ENCODE results near the gene BCAS1.
A peak's percentile ranks its signal among the peaks of the same experiment; 100 is the strongest.

Gene BCAS1

GRCh38 chr20:53896041-53896440, 174.4 kb downstream of the BCAS1 start:
- Histone ChIP-seq H2AFZ (ENCODE audit: low read length) (no peak overlapping the region), H3K27ac (ENCODE audit: low read length) (no peak overlapping the region), H4K20me1 (ENCODE audit: insufficient read depth, low read length) (no peaks in the 10 kb centered on the region), H3K9me2 (replicated peaks; ENCODE audit: insufficient read depth, low read length) (no peaks in the 10 kb centered on the region), H3K36me3 (replicated peaks; ENCODE audit: insufficient read depth, low read length) (no peaks in the 10 kb centered on the region), H3K4me3 (ENCODE audit: low read length) (no peak overlapping the region), H3K27me3 (replicated peaks; ENCODE audit: insufficient read depth, low read length) (no peaks in the 10 kb centered on the region), H3F3A (ENCODE audit: insufficient read depth, low read length) (peaks cover 18% of the 10 kb centered on the region), H3K79me2 (ENCODE audit: low read length) (no peaks in the 10 kb centered on the region), H3K4me1 (ENCODE audit: low read length) (peaks cover 26% of the 10 kb centered on the region), H3K4me2 (ENCODE audit: low read depth, low read length) (no peak overlapping the region), H3K9ac (ENCODE audit: low read length) (no peak overlapping the region), H3K9me3 (replicated peaks; ENCODE audit: insufficient read depth, low read length) (no peaks in the 10 kb centered on the region)
- no peak for TF ChIP-seq EZH2 (optimal IDR thresholded peaks at IDR 0.05; ENCODE audit: low read depth, low read length)
- no peak for TF ChIP-seq EZH2phosphoT487 (IDR thresholded peaks at IDR 0.05; ENCODE audit: low read length)
- TF ChIP-seq, protein P1, sequence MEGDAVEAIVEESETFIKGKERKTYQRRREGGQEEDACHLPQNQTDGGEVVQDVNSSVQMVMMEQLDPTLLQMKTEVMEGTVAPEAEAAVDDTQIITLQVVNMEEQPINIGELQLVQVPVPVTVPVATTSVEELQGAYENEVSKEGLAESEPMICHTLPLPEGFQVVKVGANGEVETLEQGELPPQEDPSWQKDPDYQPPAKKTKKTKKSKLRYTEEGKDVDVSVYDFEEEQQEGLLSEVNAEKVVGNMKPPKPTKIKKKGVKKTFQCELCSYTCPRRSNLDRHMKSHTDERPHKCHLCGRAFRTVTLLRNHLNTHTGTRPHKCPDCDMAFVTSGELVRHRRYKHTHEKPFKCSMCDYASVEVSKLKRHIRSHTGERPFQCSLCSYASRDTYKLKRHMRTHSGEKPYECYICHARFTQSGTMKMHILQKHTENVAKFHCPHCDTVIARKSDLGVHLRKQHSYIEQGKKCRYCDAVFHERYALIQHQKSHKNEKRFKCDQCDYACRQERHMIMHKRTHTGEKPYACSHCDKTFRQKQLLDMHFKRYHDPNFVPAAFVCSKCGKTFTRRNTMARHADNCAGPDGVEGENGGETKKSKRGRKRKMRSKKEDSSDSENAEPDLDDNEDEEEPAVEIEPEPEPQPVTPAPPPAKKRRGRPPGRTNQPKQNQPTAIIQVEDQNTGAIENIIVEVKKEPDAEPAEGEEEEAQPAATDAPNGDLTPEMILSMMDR (IDR thresholded peaks at IDR 0.05; ENCODE audit: low read length) = no peak
- DNase-seq = no peak

GRCh38 chr20:53895385-53895755, 175.0 kb downstream of the BCAS1 start:
- peaks cover 24% of the 10 kb centered on the region for H3K4me1 ChIP-seq (ENCODE audit: low read length)
- H2AFZ ChIP-seq (ENCODE audit: low read length) = 0 out of 2 replicates have a peak overlapping the region, but pooled peaks have one; percentile 2
- peaks cover 18% of the 10 kb centered on the region for H3F3A ChIP-seq (ENCODE audit: insufficient read depth, low read length)
- no peak overlapping the region for H3K4me2 ChIP-seq (ENCODE audit: low read depth, low read length)
- H3K4me3 ChIP-seq (ENCODE audit: low read length) = no peak overlapping the region
- H3K9me2 ChIP-seq (replicated peaks; ENCODE audit: insufficient read depth, low read length) = no peaks in the 10 kb centered on the region
- DNase-seq = no peak
- no peaks in the 10 kb centered on the region for H3K79me2 ChIP-seq (ENCODE audit: low read length)
- TF ChIP-seq, protein P1 (IDR thresholded peaks at IDR 0.05; ENCODE audit: low read length) = no peak
- TF ChIP-seq EZH2 (optimal IDR thresholded peaks at IDR 0.05; ENCODE audit: low read depth, low read length) = no peak
- TF ChIP-seq EZH2phosphoT487 (IDR thresholded peaks at IDR 0.05; ENCODE audit: low read length) = no peak
- H4K20me1 ChIP-seq (ENCODE audit: insufficient read depth, low read length) = no peaks in the 10 kb centered on the region
- H3K9ac ChIP-seq (ENCODE audit: low read length) = no peak overlapping the region
- no peaks in the 10 kb centered on the region for H3K36me3 ChIP-seq (replicated peaks; ENCODE audit: insufficient read depth, low read length)
- no peaks in the 10 kb centered on the region for H3K9me3 ChIP-seq (replicated peaks; ENCODE audit: insufficient read depth, low read length)
- no peaks in the 10 kb centered on the region for H3K27me3 ChIP-seq (replicated peaks; ENCODE audit: insufficient read depth, low read length)
- H3K27ac ChIP-seq (ENCODE audit: low read length) = no peak overlapping the region

GRCh38 chr20:53894707-53895384, 175.5 kb downstream of the BCAS1 start:
- H3K27me3 ChIP-seq (replicated peaks; ENCODE audit: insufficient read depth, low read length) = no peaks in the 10 kb centered on the region
- no peak overlapping the region for H3K9ac ChIP-seq (ENCODE audit: low read length)
- 0 out of 2 replicates have a peak overlapping the region, but pooled peaks have one; percentile 2 for H2AFZ ChIP-seq (ENCODE audit: low read length)
- no peak overlapping the region for H3K4me3 ChIP-seq (ENCODE audit: low read length)
- no peak overlapping the region for H3K4me2 ChIP-seq (ENCODE audit: low read depth, low read length)
- H3K9me2 ChIP-seq (replicated peaks; ENCODE audit: insufficient read depth, low read length) = no peaks in the 10 kb centered on the region
- H3K79me2 ChIP-seq (ENCODE audit: low read length) = no peaks in the 10 kb centered on the region
- peaks cover 18% of the 10 kb centered on the region for H3K4me1 ChIP-seq (ENCODE audit: low read length)
- peaks cover 15% of the 10 kb centered on the region for H3F3A ChIP-seq (ENCODE audit: insufficient read depth, low read length)
- no peak for TF ChIP-seq EZH2 (optimal IDR thresholded peaks at IDR 0.05; ENCODE audit: low read depth, low read length)
- TF ChIP-seq, protein P1 (IDR thresholded peaks at IDR 0.05; ENCODE audit: low read length) = no peak
- TF ChIP-seq EZH2phosphoT487 (IDR thresholded peaks at IDR 0.05; ENCODE audit: low read length) = no peak
- no peaks in the 10 kb centered on the region for H4K20me1 ChIP-seq (ENCODE audit: insufficient read depth, low read length)
- no peak for DNase-seq
- no peak overlapping the region for H3K27ac ChIP-seq (ENCODE audit: low read length)
- H3K36me3 ChIP-seq (replicated peaks; ENCODE audit: insufficient read depth, low read length) = no peaks in the 10 kb centered on the region
- no peaks in the 10 kb centered on the region for H3K9me3 ChIP-seq (replicated peaks; ENCODE audit: insufficient read depth, low read length)
